CD4-positive, alpha-beta T cell treated with Interleukin-17A for 1 hour (primary cell): ENCODE data around the gene RHOBTB3.
"Not testable (repeated sequence)": the region's sequence is repeated elsewhere in the genome, so short reads cannot be mapped to it uniquely, and the experiment has no call there.

Experiments
- DNase-seq: peaks from one replicate; pipeline ENCODE4 v3.0.0-alpha.2; 2020

Gene RHOBTB3, protein sequence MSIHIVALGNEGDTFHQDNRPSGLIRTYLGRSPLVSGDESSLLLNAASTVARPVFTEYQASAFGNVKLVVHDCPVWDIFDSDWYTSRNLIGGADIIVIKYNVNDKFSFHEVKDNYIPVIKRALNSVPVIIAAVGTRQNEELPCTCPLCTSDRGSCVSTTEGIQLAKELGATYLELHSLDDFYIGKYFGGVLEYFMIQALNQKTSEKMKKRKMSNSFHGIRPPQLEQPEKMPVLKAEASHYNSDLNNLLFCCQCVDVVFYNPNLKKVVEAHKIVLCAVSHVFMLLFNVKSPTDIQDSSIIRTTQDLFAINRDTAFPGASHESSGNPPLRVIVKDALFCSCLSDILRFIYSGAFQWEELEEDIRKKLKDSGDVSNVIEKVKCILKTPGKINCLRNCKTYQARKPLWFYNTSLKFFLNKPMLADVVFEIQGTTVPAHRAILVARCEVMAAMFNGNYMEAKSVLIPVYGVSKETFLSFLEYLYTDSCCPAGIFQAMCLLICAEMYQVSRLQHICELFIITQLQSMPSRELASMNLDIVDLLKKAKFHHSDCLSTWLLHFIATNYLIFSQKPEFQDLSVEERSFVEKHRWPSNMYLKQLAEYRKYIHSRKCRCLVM

DNA sequence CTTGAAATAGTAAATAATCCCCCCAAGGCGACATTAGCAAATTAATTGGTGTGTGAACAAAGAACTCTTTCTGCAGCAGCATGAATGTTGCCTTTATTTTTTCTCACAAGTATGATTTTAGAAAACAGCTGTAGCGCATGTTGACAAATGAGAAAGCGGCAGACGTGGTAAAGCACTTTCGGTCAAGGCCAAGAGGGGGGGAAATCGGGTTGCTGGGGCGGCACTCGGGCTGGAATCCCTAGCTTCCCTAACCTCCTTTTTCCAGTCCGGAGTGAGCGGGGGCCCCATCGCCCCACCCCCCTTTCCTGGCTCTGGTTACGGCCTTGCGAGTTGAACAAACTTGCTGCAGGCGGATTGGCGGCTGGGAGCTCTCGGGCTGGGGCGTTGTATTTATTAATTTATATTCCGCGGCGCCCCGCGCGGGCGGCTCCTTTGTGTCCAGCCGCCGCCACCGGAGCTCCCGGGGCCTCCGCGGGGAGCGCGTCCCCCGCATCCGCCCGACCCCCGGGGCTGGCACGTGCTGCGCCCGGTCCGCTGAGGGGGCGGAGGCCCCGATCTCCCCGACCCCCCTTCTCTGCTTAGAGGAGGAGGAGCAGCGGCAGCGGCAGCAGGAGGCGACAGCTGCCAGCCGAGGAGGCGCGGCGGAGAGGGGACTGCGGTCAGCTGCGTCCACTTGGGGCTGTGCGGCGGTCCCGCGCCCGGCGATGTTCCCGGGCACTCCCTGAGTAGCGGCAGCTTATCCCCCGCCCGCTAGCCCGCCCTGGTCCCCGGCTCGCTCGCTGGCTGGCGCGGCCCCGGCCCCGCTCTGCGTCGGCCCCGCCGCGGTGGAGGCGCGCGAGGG is at the start of gene RHOBTB3:
Gene RHOBTB3, plus strand, starts transcription at position 607 of the 841 bp plus-strand sequence. CDS start 347 bp downstream, outside the sequence.
- peak; percentile 20 for DNase-seq

DNA sequence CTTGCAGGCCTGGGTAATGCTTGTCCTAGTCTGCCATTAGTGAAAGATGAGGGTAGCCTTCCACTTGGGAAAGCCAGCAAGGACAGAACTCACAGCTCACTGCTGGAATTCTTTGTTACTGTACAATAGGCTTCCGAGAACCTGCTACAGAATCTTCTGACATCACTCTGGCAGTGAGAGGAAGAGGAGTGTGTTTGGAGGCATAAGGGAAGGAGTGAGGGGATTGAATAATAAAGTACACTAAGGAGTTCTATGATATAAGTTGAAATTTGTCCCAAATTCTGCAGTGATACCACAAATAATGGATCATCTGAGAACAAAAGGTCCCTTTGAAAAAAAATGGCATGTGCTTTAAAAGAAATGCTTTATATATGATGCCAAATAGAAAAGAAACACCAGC is 48.2 kb upstream of the RHOBTB3 start, which contains the start of gene SPATA9:
Gene SPATA9, minus strand, starts transcription at position 101 of the 400 bp plus-strand sequence. CDS start 137 bp downstream, outside the sequence.
- no peak for DNase-seq

DNA sequence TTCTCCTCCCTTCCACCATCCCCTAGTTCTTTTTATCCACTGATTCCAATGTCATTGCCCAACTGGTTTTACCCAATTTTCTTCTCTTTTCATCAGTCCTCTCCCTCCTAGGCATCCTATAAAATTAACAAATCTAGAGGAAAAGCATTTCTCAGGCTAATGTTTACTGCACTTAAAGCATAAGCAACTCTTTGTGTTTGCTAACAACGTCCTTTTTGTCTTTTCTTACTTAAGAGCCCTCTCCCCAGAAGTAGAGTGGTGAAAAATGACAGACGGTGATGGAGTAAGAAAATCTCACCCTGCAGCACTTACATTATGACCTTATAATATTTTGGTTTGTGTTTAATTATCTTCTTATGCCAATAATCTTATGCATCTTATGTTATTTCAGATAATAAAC is 46.8 kb upstream of the RHOBTB3 start:
- DNase-seq = no peak

DNA sequence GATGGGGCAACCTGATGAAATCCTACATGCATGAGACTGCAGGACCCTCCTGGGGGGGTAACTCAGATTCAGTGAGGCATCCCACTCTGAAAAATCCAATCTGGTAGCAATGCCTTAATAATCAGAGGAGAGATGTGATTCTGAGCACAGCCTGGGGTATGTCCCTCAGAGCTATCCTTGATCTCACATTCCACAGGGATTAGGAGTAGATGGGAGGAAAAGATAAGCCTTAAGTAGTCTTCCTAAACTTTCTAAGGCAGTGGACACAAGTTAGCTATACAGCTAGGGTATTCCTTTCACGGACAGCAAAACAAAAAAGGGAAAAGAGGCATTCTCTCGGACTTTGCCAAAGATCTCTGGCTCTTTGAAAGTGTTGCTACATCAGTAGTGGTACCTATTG is 44.5 kb upstream of the RHOBTB3 start:
- no peak for DNase-seq

DNA sequence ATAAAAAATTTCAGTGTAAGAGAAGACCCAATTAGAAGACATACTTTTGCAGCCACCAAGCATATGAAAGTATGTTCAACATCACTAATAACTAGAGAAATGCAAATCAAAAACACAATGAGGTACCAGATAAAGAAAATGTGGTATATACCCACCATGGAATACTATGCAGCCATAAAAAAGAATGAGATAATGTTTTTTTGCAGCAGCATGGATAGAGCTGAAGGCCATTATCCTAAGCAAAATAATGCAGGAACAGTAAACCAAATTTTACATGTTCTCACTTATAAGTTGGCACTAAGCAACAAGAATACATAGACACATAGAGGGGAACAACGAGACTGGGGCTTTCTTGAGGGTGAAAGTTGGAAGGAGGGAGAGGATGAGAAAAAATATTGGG is 41.5 kb upstream of the RHOBTB3 start:
- no peak for DNase-seq

DNA sequence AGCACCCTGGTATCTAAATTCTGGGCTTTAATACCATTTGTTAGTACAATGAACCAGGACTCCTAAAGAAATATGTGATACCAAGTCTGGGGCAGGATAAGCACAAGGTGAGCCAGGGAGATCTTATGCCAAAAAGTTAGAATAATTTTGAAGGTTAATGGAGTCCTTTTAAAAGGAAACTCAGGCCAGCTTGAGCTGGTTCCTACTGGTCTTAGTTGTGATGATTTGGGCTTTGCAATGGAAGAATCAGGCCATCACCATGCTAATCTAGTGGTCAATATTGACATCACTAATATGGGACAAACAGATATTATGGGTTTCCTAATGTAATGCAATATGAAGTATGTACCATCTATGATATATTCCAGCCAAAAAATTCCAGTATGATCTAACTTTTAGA is 40.8 kb upstream of the RHOBTB3 start:
- DNase-seq = no peak

DNA sequence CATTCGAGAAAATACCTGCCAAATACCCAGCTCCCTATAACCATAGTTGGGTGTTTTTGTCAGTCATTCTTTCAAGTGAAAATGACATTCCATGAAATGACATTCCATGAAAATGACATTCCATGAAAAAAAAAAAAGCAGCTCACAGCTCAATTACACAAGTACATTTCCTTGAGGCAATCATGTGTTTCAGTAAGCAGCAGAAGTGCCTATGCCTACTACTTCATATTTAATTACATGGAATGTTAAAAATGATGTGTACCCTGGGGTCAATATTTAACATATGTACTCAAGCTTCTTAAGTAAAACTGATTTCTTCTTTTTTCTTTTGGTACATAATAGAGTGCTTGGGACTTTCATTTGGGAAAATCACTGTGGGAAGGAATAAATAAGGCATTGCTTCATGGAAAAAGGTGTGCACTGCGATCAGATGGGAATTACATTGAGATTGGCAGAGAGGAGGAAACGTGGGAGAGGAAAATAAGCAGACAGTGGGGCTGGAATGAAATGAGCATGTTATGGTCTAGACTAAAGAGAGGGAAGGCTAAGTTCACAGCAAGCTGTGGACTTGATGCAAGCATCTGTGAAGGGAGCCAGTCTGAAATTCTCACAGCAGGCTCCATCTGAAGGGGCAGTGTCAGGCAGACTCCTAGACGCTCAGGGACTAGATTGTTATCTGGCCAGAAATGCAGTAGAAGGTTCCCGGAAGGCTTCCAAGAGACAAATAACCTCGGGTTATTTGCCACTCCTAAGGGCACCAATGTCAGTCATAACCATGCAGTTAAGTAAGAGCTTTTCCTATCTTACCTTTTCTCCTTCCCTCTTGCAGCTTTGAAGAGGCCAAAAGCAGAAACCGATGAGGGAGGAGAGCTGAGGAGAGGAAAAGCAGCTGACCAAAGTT is 33.1 kb upstream of the RHOBTB3 start:
- DNase-seq = no peak

DNA sequence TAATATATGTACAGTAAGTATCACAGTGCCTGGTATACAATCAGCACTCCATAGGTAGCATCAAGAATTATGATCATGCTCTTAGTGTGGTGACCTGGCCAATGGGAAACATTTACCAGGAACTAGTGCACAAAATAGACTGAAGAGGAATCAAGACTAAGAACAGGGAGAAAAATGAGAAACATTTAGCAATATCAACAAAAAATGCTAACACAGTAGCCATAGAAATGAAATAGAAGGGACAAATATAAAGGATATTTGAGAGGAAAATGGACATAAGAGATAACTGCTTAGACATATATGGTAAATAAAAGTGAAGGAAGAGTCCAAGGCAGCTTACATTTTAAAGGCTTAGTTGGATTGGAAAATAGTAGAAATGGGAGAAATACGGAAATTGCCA is 31.8 kb upstream of the RHOBTB3 start:
- DNase-seq = no peak

DNA sequence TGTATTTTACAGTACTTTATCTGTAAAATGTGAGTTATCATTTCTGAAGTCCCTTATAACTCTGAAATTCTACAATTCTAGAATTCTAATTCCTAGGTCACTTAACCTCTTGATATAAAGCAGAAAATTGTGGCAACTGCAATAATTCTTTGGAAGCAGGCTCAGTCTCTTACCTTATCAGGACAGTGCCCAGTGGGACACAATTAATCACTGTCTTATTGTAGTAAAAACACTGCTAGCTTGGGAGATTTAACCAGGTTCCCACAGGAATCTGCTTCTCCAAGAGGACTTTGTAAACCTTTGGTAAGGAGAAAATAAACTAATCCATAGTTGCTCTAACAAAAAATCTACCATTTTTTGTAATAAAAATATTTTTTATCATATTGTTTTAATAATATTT is 30.1 kb upstream of the RHOBTB3 start:
- DNase-seq = no peak

DNA sequence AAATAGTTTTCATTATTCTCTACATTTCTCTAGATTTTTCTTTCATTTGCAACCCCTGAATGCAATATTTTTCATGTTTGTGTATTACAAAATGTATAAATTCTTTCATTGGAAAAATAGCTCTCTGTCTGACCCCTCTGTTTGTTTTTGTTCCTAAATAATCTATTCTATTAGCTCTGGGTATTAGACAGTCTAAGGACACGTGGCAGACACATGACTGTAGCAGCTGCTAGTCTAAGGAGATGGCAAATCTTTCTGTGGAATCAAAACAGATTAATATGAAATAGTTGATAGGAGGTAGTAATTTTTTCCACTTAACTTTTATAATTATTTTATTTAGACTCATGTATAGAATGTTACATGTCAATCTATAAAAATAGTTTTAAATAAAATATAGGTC is 27.0 kb upstream of the RHOBTB3 start:
- no peak for DNase-seq

DNA sequence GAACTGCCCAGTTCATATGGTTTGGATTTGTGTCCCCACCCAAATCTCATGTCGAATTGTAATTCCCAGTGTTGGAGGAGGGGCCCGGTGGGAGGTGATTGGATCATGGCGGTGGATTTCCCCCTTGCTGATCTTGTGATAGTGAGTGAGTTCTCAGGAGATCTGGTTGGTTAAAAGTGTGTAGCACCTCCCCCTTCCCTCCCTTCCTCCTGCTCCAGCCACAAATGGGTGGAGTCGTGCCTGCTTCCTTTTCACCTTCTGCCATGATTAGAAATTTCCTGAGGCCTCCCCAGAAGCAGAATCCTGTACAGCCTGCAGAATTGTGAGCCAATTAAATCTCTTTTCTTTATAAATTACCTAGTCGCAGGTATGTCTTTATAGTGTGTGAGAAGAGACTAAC is 24.9 kb upstream of the RHOBTB3 start:
- DNase-seq = not testable (repeated sequence)

DNA sequence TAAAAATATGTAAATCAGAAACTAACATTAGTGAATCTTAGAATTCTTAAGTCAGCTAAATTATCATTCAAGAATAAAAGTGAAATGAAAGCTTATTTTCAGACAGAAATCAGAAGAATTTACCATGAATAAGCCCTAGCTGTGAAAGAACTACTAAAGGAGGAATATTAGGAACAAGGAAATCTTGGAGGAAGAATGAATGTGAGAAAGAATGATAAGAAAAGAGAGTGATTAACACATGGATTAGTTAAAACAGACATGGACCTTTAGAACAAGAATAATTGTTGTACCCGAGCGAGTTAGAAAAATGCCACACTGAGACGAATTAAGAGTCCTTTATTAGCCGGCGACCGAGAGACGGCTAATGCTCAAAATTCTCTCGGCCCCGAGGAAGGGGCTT is 24.1 kb upstream of the RHOBTB3 start:
- no peak for DNase-seq

DNA sequence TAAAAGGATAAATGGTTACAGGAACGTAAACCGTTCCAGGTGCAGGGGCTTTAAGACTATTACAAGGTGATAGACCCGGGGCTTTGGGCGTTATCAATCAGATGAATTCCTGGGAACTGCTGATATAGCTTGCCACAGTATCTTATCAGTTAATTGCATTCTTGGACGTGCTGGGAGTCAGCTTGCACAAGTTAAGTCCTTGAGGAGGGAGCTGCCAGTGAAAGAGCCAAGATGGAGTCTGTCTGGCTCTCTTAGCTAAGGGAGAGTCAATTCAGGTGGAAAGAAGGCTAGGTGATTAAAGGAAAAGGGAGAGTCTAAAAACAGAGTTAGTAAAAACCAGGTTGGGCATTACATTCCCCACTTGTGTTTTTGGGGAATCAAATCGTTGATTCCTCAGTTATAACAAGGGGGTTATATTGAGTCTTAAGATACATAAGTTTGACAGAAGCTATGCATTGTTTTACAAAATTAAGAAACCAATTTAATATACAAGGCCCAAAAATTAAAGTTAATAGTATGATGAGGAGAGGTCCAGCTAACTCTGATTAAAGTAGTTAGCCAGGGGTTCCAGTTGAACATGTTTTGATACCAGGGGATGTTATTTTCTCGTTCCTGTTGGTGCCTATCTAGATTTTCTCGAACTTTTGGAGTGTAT is 23.5 kb upstream of the RHOBTB3 start:
- not testable (repeated sequence) for DNase-seq

DNA sequence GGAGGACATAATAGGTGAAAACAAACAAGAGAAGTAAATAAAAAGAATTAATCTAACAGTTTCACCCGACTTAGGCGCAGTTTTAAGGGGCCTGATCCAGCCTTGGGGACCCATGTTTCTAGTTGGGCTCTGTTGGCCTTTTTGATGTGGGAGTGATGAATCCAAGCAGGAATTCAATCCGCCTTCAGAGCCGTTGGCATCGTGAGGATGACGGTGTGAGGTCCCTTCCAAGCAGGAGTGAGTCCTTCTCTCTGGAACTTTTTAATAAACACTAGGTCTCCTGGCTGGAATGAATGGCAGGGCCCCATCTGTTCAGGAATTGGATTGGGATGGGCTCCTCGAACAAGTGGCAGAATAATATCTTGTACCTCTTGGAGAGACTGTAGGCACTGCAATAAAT is 22.3 kb upstream of the RHOBTB3 start:
- no peak for DNase-seq

DNA sequence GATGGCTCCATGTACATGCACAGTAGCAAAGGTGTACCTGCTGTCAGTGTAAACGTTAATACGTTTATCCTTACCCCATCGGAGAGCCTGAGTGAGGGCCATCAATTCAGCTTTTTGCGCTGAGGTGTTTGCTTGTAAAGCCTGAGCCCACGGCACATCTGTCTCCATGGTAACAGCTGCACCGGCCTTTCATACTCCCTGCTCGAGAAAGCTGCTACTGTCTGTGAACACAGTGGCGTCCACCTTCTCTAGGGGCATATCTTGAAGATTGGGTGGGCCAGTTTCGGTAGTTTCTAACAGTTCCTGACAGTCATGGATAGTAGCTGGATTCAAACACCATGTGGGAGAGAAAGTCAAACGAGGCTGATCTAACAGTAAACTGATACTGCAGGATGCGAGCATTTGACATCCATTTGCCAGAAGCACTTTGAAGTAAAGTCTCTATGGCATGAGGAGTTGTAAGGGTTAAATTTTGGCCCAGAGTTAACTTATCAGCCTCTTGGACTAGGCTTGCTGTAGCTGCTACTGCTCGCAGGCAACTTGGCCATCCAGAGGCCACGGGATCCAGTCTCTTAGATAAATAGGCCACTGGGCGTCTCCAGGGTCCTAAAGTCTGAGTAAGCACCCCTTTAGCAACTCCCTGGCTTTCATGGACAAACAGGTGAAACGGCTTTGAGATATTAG is 21.0 kb upstream of the RHOBTB3 start:
- no peak for DNase-seq

DNA sequence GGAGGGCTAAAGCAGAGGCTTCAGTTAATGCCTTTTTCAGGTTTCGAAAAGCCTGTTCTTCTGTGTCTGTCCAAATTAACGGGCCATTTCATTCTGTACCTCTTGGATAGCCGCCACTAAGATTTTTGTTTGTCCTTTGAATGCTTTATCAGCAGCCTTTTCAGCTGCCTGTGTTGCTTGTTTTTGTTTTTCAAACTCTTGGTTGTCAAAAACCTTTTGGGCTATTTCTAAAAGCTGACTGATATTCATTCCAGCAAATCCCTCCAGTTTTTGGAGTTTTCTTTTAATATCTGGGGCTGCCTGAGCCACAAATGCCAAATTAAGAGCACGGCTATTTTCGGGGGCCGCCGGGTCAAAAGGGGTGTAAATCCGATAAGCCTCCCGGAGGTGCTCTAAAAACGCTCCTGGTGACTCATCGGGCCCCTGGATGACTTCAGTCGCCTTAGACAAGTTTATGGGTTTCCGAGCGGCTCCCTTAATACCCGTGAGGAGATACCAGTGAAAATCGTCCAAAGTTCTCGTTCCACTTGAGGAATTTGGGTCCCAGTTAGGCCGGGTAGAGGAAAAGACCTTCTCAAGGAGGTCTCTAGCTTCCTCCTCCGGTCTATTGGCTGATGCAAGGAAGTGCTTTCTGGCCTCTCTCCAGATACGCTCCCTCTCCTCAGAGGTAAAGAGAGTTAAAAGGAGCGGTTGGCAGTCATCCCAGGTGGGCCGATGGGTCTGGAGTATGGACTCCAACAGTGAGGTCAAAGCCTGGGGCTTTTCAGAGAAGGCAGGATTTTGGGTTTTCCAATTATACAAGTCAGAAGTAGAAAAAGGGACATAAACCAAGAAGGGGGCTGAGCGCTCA is 20.3 kb upstream of the RHOBTB3 start:
- not testable (repeated sequence) for DNase-seq

DNA sequence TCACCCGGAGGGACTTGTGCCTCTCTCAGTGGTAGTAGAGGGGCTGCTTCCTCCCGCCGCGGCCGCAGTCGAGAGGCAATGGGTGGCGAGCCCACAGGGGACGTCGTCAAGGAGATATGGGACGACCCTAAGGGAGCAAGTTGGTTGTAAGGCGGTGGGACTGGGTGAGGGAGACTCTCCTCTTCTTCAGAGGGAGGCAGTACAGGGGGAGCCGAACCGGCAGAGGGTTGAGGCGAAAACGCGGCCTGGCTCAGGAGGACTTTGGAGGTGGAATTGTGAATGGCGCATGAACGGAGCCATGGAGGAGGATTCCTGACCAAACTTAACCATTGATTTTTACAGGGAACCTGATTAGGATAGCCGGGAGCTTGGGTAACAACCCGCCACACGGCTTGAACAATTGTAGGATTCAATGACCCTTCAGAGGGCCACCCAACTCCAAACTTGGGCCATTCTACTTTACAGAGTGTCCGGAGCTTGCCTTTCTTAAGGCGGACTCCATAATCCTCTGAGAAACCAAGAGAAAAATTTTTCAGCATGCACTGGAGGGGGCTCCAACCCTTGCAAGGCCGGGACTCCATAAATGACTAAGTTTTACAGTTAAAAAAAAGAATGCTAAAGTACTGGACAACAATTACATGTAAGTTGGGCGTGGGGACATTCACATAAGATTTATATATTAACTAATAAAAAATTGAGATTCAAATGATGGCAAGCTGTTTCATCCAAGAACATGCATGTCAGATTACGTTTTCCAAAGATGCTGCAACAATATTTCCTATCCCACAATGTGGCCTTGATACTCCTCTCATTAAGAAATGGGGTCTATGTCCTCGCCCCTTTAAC is 19.4 kb upstream of the RHOBTB3 start:
- DNase-seq = no peak

DNA sequence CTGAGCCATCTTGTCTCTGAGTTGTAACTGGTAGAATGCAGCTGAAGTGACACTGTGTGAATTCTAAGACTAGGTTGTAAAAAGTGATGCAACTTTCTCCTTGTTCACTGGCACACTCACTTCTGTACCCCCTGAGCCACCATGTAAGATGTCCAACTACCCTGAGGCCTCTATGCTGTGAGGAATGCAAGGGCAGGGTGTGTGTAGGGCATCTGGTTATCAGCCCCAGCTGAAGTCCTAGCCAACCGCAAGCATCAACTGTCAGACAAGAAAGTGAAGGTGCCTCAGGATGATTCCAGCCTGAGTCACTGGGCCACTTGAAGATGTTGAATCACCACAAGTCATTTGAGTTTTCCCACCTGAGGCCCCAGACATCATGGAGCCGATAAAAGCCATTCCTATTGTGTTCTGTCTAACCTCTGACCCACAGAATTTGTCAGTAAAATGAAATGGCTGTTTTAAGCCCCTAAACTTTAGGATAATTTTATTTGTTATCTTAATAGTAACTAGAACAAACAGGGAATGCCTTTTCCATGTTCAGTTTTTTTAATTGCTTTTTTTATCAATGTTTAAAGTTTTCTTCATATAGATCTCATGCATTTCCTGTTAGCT is 18.7 kb upstream of the RHOBTB3 start:
- no peak for DNase-seq

DNA sequence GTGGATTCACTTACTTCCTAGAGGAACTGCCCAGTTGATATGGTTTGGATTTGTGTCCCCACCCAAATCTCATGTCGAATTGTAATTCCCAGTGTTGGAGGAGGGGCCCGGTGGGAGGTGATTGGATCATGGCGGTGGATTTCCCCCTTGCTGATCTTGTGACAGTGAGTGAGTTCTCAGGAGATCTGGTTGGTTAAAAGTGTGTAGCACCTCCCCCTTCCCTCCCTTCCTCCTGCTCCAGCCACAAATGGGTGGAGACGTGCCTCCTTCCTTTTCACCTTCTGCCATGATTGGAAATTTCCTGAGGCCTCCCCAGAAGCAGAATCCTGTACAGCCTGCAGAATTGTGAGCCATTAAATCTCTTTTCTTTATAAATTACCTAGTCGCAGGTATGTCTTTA is 17.9 kb upstream of the RHOBTB3 start:
- DNase-seq = not testable (repeated sequence)
